Keratinocyte (primary cell): ENCODE results near the gene DEPDC1B. TPM values are rescaled to one million over a fixed set of nuclear protein-coding genes. Genes with fewer than 3 reads are reported as not detected.
"Not testable (repeated sequence)": the region's sequence is repeated elsewhere in the genome, so short reads cannot be mapped to it uniquely, and the experiment has no call there.

ENCODE experiments used
- DNase-seq: peaks from one replicate; pipeline ENCODE4 v3.0.0-alpha.2; 2011; ENCODE audit warnings: low read depth, missing footprints, low spot score
- FAIRE-seq: peaks from 2 replicates; lab custom pipeline; 2011; peaks lifted over from hg19 to GRCh38; lab: Jason Lieb, UNC
- H2AFZ ChIP-seq: 2 replicates; pipeline ENCODE4 v1.6.0; 2012; ENCODE audit warnings: low read length, control low read depth, inconsistent platforms; ENCODE audit not compliant: control insufficient read depth
- H3K27ac ChIP-seq: 2 replicates; pipeline ENCODE4 v1.5.1; 2011; ENCODE audit warnings: low read length; ENCODE audit not compliant: control insufficient read depth, insufficient read depth
- H3K27me3 ChIP-seq: 3 replicates; pipeline ENCODE4 v1.6.0; 2011; ENCODE audit warnings: low read length; ENCODE audit not compliant: control insufficient read depth, insufficient read depth; ENCODE audit errors: extremely low read depth
- H3K36me3 ChIP-seq, 2 experiments: 2 replicates in 1 of 2; 3 replicates in 1 of 2; pipeline ENCODE4 v1.5.1; 2011; ENCODE audit warnings: low read length in 2 of 2, mild to moderate bottlenecking in 1 of 2; ENCODE audit not compliant: control insufficient read depth in 2 of 2, insufficient read depth in 2 of 2; ENCODE audit errors: extremely low read depth in 1 of 2
- H3K4me1 ChIP-seq: 3 replicates; pipeline ENCODE4 v1.5.1; 2011; ENCODE audit warnings: low read length; ENCODE audit not compliant: control insufficient read depth, insufficient read depth; ENCODE audit errors: extremely low read depth
- H3K4me2 ChIP-seq: 3 replicates; pipeline ENCODE4 v1.6.0; 2011; ENCODE audit warnings: low read depth, low read length; ENCODE audit not compliant: control insufficient read depth, insufficient read depth; ENCODE audit errors: extremely low read depth
- H3K4me3 ChIP-seq, 3 experiments: fragments of 200-600 bp in 1 of 3; sonication (generic) in 1 of 3; 2 replicates in 2 of 3; 3 replicates in 1 of 3; pipeline ENCODE4 v1.5.1; 2011 to 2016; ENCODE audit warnings: low read length in 3 of 3, mild to moderate bottlenecking in 3 of 3, control low read depth in 2 of 3, inconsistent platforms in 1 of 3, low read depth in 1 of 3, mixed read lengths in 1 of 3, mixed run types in 1 of 3, moderate library complexity in 1 of 3; ENCODE audit not compliant: control insufficient read depth in 2 of 3, insufficient read depth in 2 of 3; ENCODE audit errors: extremely low read depth in 1 of 3
- H3K79me2 ChIP-seq: 2 replicates; pipeline ENCODE4 v1.6.0; 2012; ENCODE audit warnings: low read length; ENCODE audit not compliant: control insufficient read depth, insufficient read depth
- H3K9ac ChIP-seq: 3 replicates; pipeline ENCODE4 v1.6.0; 2011; ENCODE audit warnings: low read length; ENCODE audit not compliant: control insufficient read depth, insufficient read depth; ENCODE audit errors: extremely low read depth
- H3K9me1 ChIP-seq: 3 replicates; pipeline ENCODE4 v1.6.0; 2011; ENCODE audit warnings: low read length; ENCODE audit not compliant: control insufficient read depth, insufficient read depth; ENCODE audit errors: extremely low read depth
- H3K9me3 ChIP-seq: 2 replicates; pipeline ENCODE4 v1.5.1; 2012; ENCODE audit warnings: low read depth, low read length; ENCODE audit not compliant: control insufficient read depth
- H4K20me1 ChIP-seq: 3 replicates; pipeline ENCODE4 v1.6.0; 2011; ENCODE audit warnings: low read length; ENCODE audit not compliant: control insufficient read depth, insufficient read depth; ENCODE audit errors: extremely low read depth
- EZH2 ChIP-seq: IDR thresholded peaks from one replicate; pipeline ENCODE4 v1.6.1; 2012; ENCODE audit warnings: inconsistent platforms, mild to moderate bottlenecking, low read length, moderate library complexity
- dilution Hi-C: fragments of 300-500 bp; cut with MboI; formaldehyde crosslinking; loops from one replicate; pipeline ENCODE4 v1.7.0; 2020; ENCODE audit warnings: low sequenced_read_pairs; ENCODE audit not compliant: extremely low pct_ligation_motif_present
- polyA plus RNA-seq, 5 experiments: library from polyadenylated mRNA; depleted of rRNA in 3 of 5; stranded (reverse) in 3 of 5; stranded (forward) in 1 of 5; unstranded in 1 of 5; fragments of >200 nt; gene quantifications; 1 replicate in 1 of 5; 2 replicates in 3 of 5; 3 replicates in 1 of 5; pipeline versions ENCODE4 v1.2.1 to v1.2.3, GENCODE V29; 2011 to 2012; ENCODE audit warnings: missing spikeins in 2 of 5, low read depth in 1 of 5, low replicate concordance in 1 of 5
- TF ChIP-seq, protein P1 (sequence below), 3 experiments: IDR thresholded peaks in 1 of 3; conservative IDR thresholded peaks in 1 of 3; optimal IDR thresholded peaks in 1 of 3; 2 replicates in 2 of 3; 3 replicates in 1 of 3; pipeline versions ENCODE3 to v1.5.1; 2011; ENCODE audit warnings: low read length in 3 of 3, mild to moderate bottlenecking in 3 of 3, moderate library complexity in 2 of 3, control low read depth in 1 of 3, inconsistent platforms in 1 of 3; ENCODE audit not compliant: insufficient read depth in 2 of 3; ENCODE audit errors: extremely low read depth in 1 of 3

Gene DEPDC1B
- polyA plus RNA-seq, 1 donor (not counting 4 experiments of a cell fraction or from before 2014, with no cell fraction given): 19.5 TPM

DNA sequence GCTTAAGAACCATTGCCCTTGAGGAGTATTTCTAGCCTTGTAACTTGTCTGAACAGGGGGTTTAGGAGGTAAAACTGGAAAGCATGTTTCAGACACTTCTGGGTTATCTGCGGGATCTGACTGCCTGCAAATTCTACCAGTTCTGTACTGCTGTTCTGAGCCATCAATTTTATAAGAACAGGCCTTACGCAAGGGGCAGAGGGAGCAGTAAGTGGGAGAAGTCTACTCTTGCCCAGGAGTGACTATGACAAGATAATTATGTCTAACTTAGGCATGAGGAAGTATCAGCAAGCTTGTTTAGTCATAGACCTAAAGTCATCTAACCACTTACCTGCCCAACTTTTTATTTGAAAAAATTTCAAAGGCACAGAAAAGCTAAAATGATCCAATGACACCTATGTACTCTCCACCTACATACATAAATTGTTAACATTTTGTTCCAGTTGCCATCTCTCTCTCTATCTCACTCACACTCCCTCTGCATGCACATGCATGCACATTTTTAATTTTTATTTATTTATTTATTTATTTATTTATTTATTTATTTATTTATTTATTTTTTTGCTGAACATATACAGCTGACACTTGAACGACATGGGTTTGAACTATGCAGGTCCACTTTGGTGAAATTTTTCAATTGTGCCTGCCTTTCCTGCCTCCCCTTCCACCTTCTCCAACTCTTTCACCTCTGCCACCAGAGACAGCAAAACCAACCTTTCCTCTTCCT is 18.4 kb upstream of the DEPDC1B start:
- Histone ChIP-seq H3K9me1 (no peaks in the 10 kb centered on the region), H3K9me3 (no peaks in the 10 kb centered on the region), H3K36me3 (no peaks in the 10 kb centered on the region), H2AFZ (peak overlapping the region; percentile 37), H3K4me1 (peaks cover 20% of the 10 kb centered on the region), H3K79me2 (no peaks in the 10 kb centered on the region), H3K27me3 (no peaks in the 10 kb centered on the region), H3K4me2 (peak overlapping the region; percentile 75), H3K4me3 (peak overlapping the region; percentile 0 to 39 (median 11)), H4K20me1 (no peaks in the 10 kb centered on the region), H3K9ac (peak overlapping the region; percentile 47), H3K27ac (peak overlapping the region; percentile 68)
- FAIRE-seq (peak; percentile 86), DNase-seq (peak; percentile 71)
- TF ChIP-seq, protein P1, sequence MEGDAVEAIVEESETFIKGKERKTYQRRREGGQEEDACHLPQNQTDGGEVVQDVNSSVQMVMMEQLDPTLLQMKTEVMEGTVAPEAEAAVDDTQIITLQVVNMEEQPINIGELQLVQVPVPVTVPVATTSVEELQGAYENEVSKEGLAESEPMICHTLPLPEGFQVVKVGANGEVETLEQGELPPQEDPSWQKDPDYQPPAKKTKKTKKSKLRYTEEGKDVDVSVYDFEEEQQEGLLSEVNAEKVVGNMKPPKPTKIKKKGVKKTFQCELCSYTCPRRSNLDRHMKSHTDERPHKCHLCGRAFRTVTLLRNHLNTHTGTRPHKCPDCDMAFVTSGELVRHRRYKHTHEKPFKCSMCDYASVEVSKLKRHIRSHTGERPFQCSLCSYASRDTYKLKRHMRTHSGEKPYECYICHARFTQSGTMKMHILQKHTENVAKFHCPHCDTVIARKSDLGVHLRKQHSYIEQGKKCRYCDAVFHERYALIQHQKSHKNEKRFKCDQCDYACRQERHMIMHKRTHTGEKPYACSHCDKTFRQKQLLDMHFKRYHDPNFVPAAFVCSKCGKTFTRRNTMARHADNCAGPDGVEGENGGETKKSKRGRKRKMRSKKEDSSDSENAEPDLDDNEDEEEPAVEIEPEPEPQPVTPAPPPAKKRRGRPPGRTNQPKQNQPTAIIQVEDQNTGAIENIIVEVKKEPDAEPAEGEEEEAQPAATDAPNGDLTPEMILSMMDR (optimal IDR thresholded peaks at IDR 0.05 in 1 of 3, IDR thresholded peaks at IDR 0.05 in 1 of 3, conservative IDR thresholded peaks at IDR 0.05 in 1 of 3; ENCODE audit: extremely low read depth in 1 of 3, insufficient read depth in 2 of 3, low read length in 3 of 3): no peak
- TF ChIP-seq EZH2: no peak
- dilution Hi-C loops: no loop called here

GRCh38 chr5:60715201-60715928 is 15.4 kb upstream of the DEPDC1B start:
- H4K20me1 ChIP-seq, H3K9me3 ChIP-seq, DNase-seq, H3K27me3 ChIP-seq, H3K9ac ChIP-seq, H3K4me3 ChIP-seq, H3K79me2 ChIP-seq, H3K27ac ChIP-seq, H3K4me2 ChIP-seq, H2AFZ ChIP-seq, H3K36me3 ChIP-seq, dilution Hi-C loops, FAIRE-seq, H3K9me1 ChIP-seq: not testable (repeated sequence)
- H3K4me1 ChIP-seq: peaks cover 20% of the 10 kb centered on the region
